Kidney (tissue), 14 donors: ENCODE data around the gene AOPEP. TPM values are rescaled to one million over a fixed set of nuclear protein-coding genes. Genes with fewer than 3 reads are reported as not detected.

Experiments
- DNase-seq, 5 donors: peaks; one replicate each; pipeline ENCODE4 v3.0.0-alpha.2; 2013 to 2020
- FAIRE-seq: peaks from 2 replicates; lab custom pipeline; 2012; peaks lifted over from hg19 to GRCh38; lab: Jason Lieb, UNC
- H3K27ac ChIP-seq, 2 donors: one replicate each; pipeline ENCODE4 v1.7.0; 2013; ENCODE audit warnings: low read depth in 2 of 2, low read length in 2 of 2, inconsistent platforms in 1 of 2
- H3K27me3 ChIP-seq: one replicate; pipeline ENCODE4 v1.7.1; 2013; ENCODE audit warnings: low read length, inconsistent platforms; ENCODE audit not compliant: control insufficient read depth, insufficient read depth
- H3K36me3 ChIP-seq, 3 donors: one replicate each; pipeline versions ENCODE4 v1.7.0 to v1.7.1; 2013; ENCODE audit warnings: low read length in 3 of 3, control low read depth in 1 of 3, inconsistent platforms in 1 of 3; ENCODE audit not compliant: insufficient read depth in 3 of 3, control insufficient read depth in 2 of 3
- H3K4me1 ChIP-seq, 3 donors: one replicate each; pipeline versions ENCODE4 v1.7.0 to v1.7.1; 2013; ENCODE audit warnings: low read length in 3 of 3, inconsistent platforms in 1 of 3, low read depth in 1 of 3; ENCODE audit not compliant: control insufficient read depth in 2 of 3, insufficient read depth in 2 of 3
- H3K4me3 ChIP-seq, 3 donors: one replicate each; pipeline versions ENCODE4 v1.7.0 to v1.8.1; 2013; ENCODE audit warnings: low read length in 3 of 3, control low read depth in 1 of 3, inconsistent platforms in 1 of 3
- H3K9ac ChIP-seq, 3 donors: one replicate each; pipeline versions ENCODE4 v1.7.0 to v1.7.1; 2013; ENCODE audit warnings: low read length in 3 of 3, control low read depth in 1 of 3, inconsistent platforms in 1 of 3
- H3K9me3 ChIP-seq, 3 donors: one replicate each; pipeline versions ENCODE4 v1.7.0 to v1.7.1; 2013; ENCODE audit warnings: low read length in 3 of 3, control low read depth in 1 of 3, inconsistent platforms in 1 of 3; ENCODE audit not compliant: control insufficient read depth in 2 of 3, insufficient read depth in 1 of 3
- CTCF ChIP-seq: IDR thresholded peaks from 3 replicates; pipeline ENCODE4 v1.5.1; 2012; ENCODE audit warnings: mild to moderate bottlenecking, moderate library complexity, borderline replicate concordance; ENCODE audit not compliant: insufficient read depth; ENCODE audit errors: extremely low read depth
- intact Hi-C: fragments of 100-400 bp; cut with DNase I; formaldehyde crosslinking; loops from one replicate; pipeline ENCODE4 v1.11.1; 2022
- polyA plus RNA-seq: library from polyadenylated mRNA; stranded (reverse); fragments of 350-450 nt; fragmentation: Illumina TruSeq; extraction: RNeasy Lipid Tissue Mini Kit (QIAGEN cat#74804); gene quantifications from one replicate; pipeline ENCODE4 v1.2.3, GENCODE V29; 2014; ENCODE audit warnings: low read depth, low replicate concordance; ENCODE audit not compliant: insufficient read depth
- total RNA-seq: library from RNA; stranded (reverse); fragmentation: NEBNext Ultra II Directional; extraction: Animal tissue kit (Norgen Biotek cat#: 25700); gene quantifications from one replicate; pipeline ENCODE4 v1.2.1, GENCODE V29; 2021
- donor health status: control.
- donor health status: control.
- donor health status: control.
- donor health status: control.
- donor health status: control.
- donor health status: DM: yes; HTN: yes; CAD: no.
- donor health status: Normal renal cell carcinoma (clear cell type).

The AOPEP gene
- total and polyA plus RNA-seq, 2 donors from 2014 or later, result 52.2 to 119 TPM

GRCh38 chr9:94899464-94900221 lies 173.1 kb downstream of the AOPEP start:
- Histone ChIP-seq H3K4me3 (no peak overlapping the region), H3K27me3 (no peaks in the 10 kb centered on the region), H3K9me3 (no peaks in the 10 kb centered on the region), H3K4me1 (peaks cover 0 to 4% (median 0%) of the 10 kb centered on the region in 3 donors), H3K9ac (no peak overlapping the region), H3K27ac (peak overlapping the region in 1 of 2 donors; percentile 50), H3K36me3 (no peaks in the 10 kb centered on the region)
- intact Hi-C loops, result no loop called here
- DNase-seq (no peak), FAIRE-seq (no peak)
- no peak for TF ChIP-seq CTCF

GRCh38 chr9:94900222-94901018 lies 173.9 kb downstream of the AOPEP start:
- H3K9ac ChIP-seq, result no peak overlapping the region
- intact Hi-C loops, result no loop called here
- H3K4me3 ChIP-seq, result no peak overlapping the region
- H3K4me1 ChIP-seq, result peaks cover 0 to 4% (median 0%) of the 10 kb centered on the region in 3 donors
- FAIRE-seq (no peak), DNase-seq (no peak)
- H3K9me3 ChIP-seq, result no peaks in the 10 kb centered on the region
- peak overlapping the region in 1 of 2 donors; percentile 50 for H3K27ac ChIP-seq
- no peak for TF ChIP-seq CTCF
- no peaks in the 10 kb centered on the region for H3K27me3 ChIP-seq
- no peaks in the 10 kb centered on the region for H3K36me3 ChIP-seq

GRCh38 chr9:94901019-94901363 lies 174.5 kb downstream of the AOPEP start:
- H3K9me3 ChIP-seq, result no peaks in the 10 kb centered on the region
- no peak overlapping the region for H3K9ac ChIP-seq
- H3K36me3 ChIP-seq, result no peaks in the 10 kb centered on the region
- intact Hi-C loops, result no loop called here
- no peak for FAIRE-seq
- TF ChIP-seq CTCF, result no peak
- no peak for DNase-seq
- H3K27me3 ChIP-seq, result no peaks in the 10 kb centered on the region
- H3K27ac ChIP-seq, result no peak overlapping the region
- H3K4me1 ChIP-seq, result peaks cover 0 to 4% (median 0%) of the 10 kb centered on the region in 3 donors
- no peak overlapping the region for H3K4me3 ChIP-seq
